Measurements from ENCODE around the gene SLC35G6.
"Not testable (repeated sequence)": the region's sequence is repeated elsewhere in the genome, so short reads cannot be mapped to it uniquely, and the experiment has no call there.

SLC35G6 gene

DNA sequence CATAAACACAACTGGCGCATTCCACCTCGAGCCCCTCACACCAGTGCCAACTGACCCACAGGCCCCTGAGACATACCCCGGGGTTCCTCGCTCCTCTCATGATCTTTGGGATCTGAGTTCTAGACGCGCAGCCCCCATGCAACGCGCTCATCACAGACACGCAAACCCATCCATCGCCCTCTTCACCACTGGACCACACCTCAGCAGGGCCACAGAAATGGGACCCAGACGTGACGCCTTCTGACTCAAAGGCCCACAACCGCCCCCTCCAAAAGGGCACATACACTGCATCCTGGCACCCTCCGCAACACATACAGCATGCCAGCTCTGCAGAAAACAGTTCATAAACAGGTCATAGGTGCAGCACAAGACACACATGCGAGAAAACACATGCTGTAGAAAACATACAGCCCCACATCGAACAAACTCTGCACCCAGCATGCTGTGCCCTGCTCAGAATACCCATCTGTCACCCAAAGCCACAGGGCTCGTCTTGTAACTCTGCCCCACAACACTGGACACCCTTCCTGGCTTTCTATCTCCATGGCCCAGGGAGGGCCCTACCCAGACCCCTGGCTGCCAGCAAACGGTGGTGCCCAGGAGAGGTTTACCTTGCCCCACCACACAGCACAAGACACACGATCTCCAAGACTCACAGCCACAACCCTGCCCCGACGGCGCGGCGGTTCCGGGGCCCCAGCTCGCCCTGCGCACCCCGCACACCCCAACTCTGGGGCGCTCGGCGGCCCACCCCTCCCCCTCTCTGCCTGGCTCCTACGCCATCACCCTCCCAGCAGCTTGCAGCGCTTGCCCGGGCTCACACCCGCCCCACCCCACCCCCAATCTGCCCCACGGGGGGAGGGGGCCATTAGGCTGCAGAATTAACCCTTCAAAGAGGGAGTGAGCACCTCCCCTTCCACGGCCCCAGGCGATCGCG, 2.7 kb upstream of the SLC35G6 start:
- Histone ChIP-seq H3K4me3 (ENCODE audit: low read depth in 1 of 5, low read length in 5 of 5) (peak overlapping the region; percentile 81 to 99 (median 87)), H3K4me1 (ENCODE audit: control insufficient read depth in 5 of 5, insufficient read depth in 5 of 5, low read length in 5 of 5) (peaks cover 14 to 73% (median 61%) of the 10 kb centered on the region in 5 donors), H3K9ac (ENCODE audit: low read length in 5 of 5) (peak overlapping the region; percentile 75 to 95 (median 83)), H3K27ac (ENCODE audit: low read depth, low read length) (peak overlapping the region; percentile 95), H3K27me3 (ENCODE audit: control insufficient read depth in 5 of 5, insufficient read depth in 4 of 5, low read length in 5 of 5) (no peaks in the 10 kb centered on the region), H3K36me3 (ENCODE audit: control insufficient read depth in 5 of 5, insufficient read depth in 5 of 5, low read length in 5 of 5) (no peaks in the 10 kb centered on the region), H3K9me3 (ENCODE audit: control insufficient read depth in 5 of 5, low read length in 5 of 5) (no peaks in the 10 kb centered on the region)

- Histone ChIP-seq H3K4me1 (ENCODE audit: control insufficient read depth in 5 of 5, insufficient read depth in 5 of 5, low read length in 5 of 5) (peaks cover 16 to 71% (median 59%) of the 10 kb centered on the region in 5 donors), H3K9me3 (ENCODE audit: control insufficient read depth in 5 of 5, low read length in 5 of 5) (no peaks in the 10 kb centered on the region), H3K9ac (ENCODE audit: low read length in 5 of 5) (peak within 1 kb of the TSS; percentile 83 to 95 (median 84)), H3K4me3 (ENCODE audit: low read depth in 1 of 5, low read length in 5 of 5) (peak within 1 kb of the TSS; percentile 81 to 99 (median 87)), H3K27ac (ENCODE audit: low read depth, low read length) (peak within 1 kb of the TSS; percentile 95), H3K36me3 (ENCODE audit: control insufficient read depth in 5 of 5, insufficient read depth in 5 of 5, low read length in 5 of 5) (no peaks in the 10 kb centered on the region), H3K27me3 (ENCODE audit: control insufficient read depth in 5 of 5, insufficient read depth in 4 of 5, low read length in 5 of 5) (no peaks in the 10 kb centered on the region)
Measured at GRCh38 chr17:7479213-7480088, 1.8 kb upstream of the SLC35G6 start, which contains the start of gene ZBTB4. Gene ZBTB4 (minus strand): TSS chr17:7479631. CDS start chr17:7466801, 12,830 bp downstream.

DNA sequence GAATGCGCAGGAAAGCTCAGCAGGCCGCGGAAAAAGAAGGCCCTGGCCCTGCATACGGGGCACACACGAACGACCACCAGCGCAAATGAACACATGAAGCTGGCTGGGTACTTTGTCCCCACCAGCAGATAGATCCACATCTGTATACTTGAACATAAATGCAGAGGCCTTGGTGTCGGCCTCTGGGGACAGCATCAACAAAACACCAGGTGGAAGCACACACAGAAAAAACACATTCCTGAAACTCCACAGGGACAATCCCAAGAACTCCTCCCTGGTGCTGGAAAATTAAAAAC, 1.2 kb upstream of the SLC35G6 start:
- Histone ChIP-seq H3K4me1 (ENCODE audit: control insufficient read depth in 5 of 5, insufficient read depth in 5 of 5, low read length in 5 of 5) (peaks cover 17 to 67% (median 60%) of the 10 kb centered on the region in 5 donors), H3K36me3 (ENCODE audit: control insufficient read depth in 5 of 5, insufficient read depth in 5 of 5, low read length in 5 of 5) (no peaks in the 10 kb centered on the region), H3K27me3 (ENCODE audit: control insufficient read depth in 5 of 5, insufficient read depth in 4 of 5, low read length in 5 of 5) (no peaks in the 10 kb centered on the region), H3K9ac (ENCODE audit: low read length in 5 of 5) (peak overlapping the region; percentile 60 to 88 (median 77)), H3K4me3 (ENCODE audit: low read depth in 1 of 5, low read length in 5 of 5) (peak overlapping the region; percentile 69 to 86 (median 79)), H3K9me3 (ENCODE audit: control insufficient read depth in 5 of 5, low read length in 5 of 5) (no peaks in the 10 kb centered on the region), H3K27ac (ENCODE audit: low read depth, low read length) (peak overlapping the region; percentile 94)

- Histone ChIP-seq H3K27ac (ENCODE audit: low read depth, low read length) (peak overlapping the region; percentile 99), H3K4me1 (ENCODE audit: control insufficient read depth in 5 of 5, insufficient read depth in 5 of 5, low read length in 5 of 5) (peaks cover 8 to 66% (median 60%) of the 10 kb centered on the region in 5 donors)
- not testable (repeated sequence) for H3K9me3 ChIP-seq (ENCODE audit: control insufficient read depth in 5 of 5, low read length in 5 of 5); H3K36me3 ChIP-seq (ENCODE audit: control insufficient read depth in 5 of 5, insufficient read depth in 5 of 5, low read length in 5 of 5); H3K9ac ChIP-seq (ENCODE audit: low read length in 5 of 5); H3K4me3 ChIP-seq (ENCODE audit: low read depth in 1 of 5, low read length in 5 of 5); H3K27me3 ChIP-seq (ENCODE audit: control insufficient read depth in 5 of 5, insufficient read depth in 4 of 5, low read length in 5 of 5)
Measured at GRCh38 chr17:7481842-7482741, 846 bp downstream of the SLC35G6 start.

GRCh38 chr17:7482742-7483088, 1.5 kb downstream of the SLC35G6 start:
- H3K27ac ChIP-seq (ENCODE audit: low read depth, low read length) = peak overlapping the region; percentile 99
- H3K36me3 ChIP-seq (ENCODE audit: control insufficient read depth in 5 of 5, insufficient read depth in 5 of 5, low read length in 5 of 5); H3K9me3 ChIP-seq (ENCODE audit: control insufficient read depth in 5 of 5, low read length in 5 of 5); H3K27me3 ChIP-seq (ENCODE audit: control insufficient read depth in 5 of 5, insufficient read depth in 4 of 5, low read length in 5 of 5): not testable (repeated sequence)
- H3K4me3 ChIP-seq (ENCODE audit: low read depth in 1 of 5, low read length in 5 of 5) = peak overlapping the region in 4 of 5 donors; percentile 70 to 88 (median 78)
- H3K4me1 ChIP-seq (ENCODE audit: control insufficient read depth in 5 of 5, insufficient read depth in 5 of 5, low read length in 5 of 5) = peaks cover 14 to 66% (median 60%) of the 10 kb centered on the region in 5 donors
- H3K9ac ChIP-seq (ENCODE audit: low read length in 5 of 5) = peak overlapping the region in 4 of 5 donors; percentile 77 to 95 (median 90)

DNA sequence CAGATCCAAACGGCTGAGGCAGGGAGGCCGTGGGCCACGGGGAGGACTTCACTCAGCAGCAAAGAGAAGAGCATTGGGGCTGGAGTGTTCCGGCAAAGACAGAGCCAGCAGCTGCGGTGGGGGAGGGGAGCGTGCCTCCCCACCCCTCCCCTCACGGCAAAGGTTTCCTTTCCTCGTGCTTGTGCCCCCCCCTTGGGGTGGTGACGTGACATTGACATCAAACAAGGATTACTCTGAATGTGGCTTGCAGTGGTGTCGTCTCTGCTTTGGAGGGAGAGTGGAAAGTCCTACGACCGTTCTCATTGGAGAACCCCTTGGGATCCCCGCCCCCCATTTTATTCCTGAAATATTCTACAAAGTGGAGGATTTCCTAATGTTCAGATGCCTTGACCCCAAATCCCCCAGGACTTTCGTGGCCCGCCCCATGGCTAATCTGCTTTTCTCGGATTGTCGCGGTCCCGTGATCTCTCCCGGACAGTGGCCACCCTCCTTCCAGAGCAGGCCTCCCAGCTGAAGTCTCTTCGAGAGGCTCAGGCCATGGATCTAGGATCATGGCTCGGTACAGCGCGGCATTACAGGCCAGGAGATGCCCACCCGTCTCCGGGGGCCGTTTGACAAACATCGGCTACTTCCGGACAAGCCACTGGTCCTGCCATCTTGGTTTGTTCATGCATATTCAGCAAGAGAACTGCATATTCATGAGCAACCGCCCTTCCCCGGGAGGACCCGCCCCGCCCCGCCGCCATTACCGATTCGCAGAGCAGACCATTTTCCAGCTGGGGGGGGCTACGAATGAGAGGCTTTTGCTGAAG, 2.2 kb downstream of the SLC35G6 start:
- H3K27me3 ChIP-seq (ENCODE audit: control insufficient read depth in 5 of 5, insufficient read depth in 4 of 5, low read length in 5 of 5) = no peaks in the 10 kb centered on the region
- H3K4me1 ChIP-seq (ENCODE audit: control insufficient read depth in 5 of 5, insufficient read depth in 5 of 5, low read length in 5 of 5) = peaks cover 14 to 60% (median 57%) of the 10 kb centered on the region in 5 donors
- H3K4me3 ChIP-seq (ENCODE audit: low read depth in 1 of 5, low read length in 5 of 5) = peak overlapping the region; percentile 70 to 88 (median 82)
- peak overlapping the region; percentile 99 for H3K27ac ChIP-seq (ENCODE audit: low read depth, low read length)
- peak overlapping the region; percentile 77 to 95 (median 90) for H3K9ac ChIP-seq (ENCODE audit: low read length in 5 of 5)
- H3K9me3 ChIP-seq (ENCODE audit: control insufficient read depth in 5 of 5, low read length in 5 of 5) = no peaks in the 10 kb centered on the region
- H3K36me3 ChIP-seq (ENCODE audit: control insufficient read depth in 5 of 5, insufficient read depth in 5 of 5, low read length in 5 of 5) = no peaks in the 10 kb centered on the region

DNA sequence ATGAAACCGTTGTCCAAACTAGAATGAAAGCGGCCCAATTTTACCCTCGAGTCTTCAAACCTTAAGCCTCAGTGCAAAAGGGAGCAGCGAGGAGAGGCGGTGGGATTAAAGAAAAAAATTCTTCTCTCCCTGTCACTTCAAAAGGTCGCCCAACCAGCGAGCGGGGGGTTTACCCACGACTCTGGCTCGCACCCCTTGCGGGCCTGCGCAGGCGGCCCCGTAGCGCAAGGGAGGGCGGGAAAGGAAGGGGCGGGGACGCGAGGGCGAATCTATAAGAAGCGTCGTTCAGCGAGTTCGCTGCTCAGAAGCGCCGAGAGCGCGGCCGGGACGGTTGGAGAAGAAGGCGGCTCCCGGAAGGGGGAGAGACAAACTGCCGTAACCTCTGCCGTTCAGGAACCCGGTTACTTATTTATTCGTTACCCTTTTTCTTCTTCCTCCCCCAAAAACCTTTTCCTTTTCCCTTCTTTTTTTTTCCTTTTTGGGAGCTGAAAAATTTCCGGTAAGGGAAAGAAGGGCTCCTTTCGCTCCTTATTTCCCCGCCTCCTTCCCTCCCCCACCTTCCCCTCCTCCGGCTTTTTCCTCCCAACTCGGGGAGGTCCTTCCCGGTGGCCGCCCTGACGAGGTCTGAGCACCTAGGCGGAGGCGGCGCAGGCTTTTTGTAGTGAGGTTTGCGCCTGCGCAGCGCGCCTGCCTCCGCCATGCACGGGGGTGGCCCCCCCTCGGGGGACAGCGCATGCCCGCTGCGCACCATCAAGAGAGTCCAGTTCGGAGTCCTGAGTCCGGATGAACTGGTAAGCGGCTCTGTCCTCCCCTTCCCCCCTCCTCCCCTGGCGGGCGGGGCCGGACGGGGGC, 3.0 kb downstream of the SLC35G6 start, which contains the start of gene POLR2A:
TSS of gene POLR2A (plus strand) at position 300 of the 852 bp plus-strand sequence.
- no peaks in the 10 kb centered on the region for H3K9me3 ChIP-seq (ENCODE audit: control insufficient read depth in 5 of 5, low read length in 5 of 5)
- peak within 1 kb of the TSS; percentile 70 to 88 (median 82) for H3K4me3 ChIP-seq (ENCODE audit: low read depth in 1 of 5, low read length in 5 of 5)
- peaks cover 14 to 64% (median 61%) of the 10 kb centered on the region in 5 donors for H3K4me1 ChIP-seq (ENCODE audit: control insufficient read depth in 5 of 5, insufficient read depth in 5 of 5, low read length in 5 of 5)
- peak within 1 kb of the TSS; percentile 99 for H3K27ac ChIP-seq (ENCODE audit: low read depth, low read length)
- H3K36me3 ChIP-seq (ENCODE audit: control insufficient read depth in 5 of 5, insufficient read depth in 5 of 5, low read length in 5 of 5) = no peaks in the 10 kb centered on the region
- H3K27me3 ChIP-seq (ENCODE audit: control insufficient read depth in 5 of 5, insufficient read depth in 4 of 5, low read length in 5 of 5) = no peaks in the 10 kb centered on the region
- H3K9ac ChIP-seq (ENCODE audit: low read length in 5 of 5) = peak within 1 kb of the TSS; percentile 79 to 95 (median 90)

- H3K27ac ChIP-seq (ENCODE audit: low read depth, low read length) = peak overlapping the region; percentile 99
- H3K9ac ChIP-seq (ENCODE audit: low read length in 5 of 5) = peak overlapping the region; percentile 62 to 94 (median 79)
- peaks cover 14 to 66% (median 62%) of the 10 kb centered on the region in 5 donors for H3K4me1 ChIP-seq (ENCODE audit: control insufficient read depth in 5 of 5, insufficient read depth in 5 of 5, low read length in 5 of 5)
- no peaks in the 10 kb centered on the region for H3K27me3 ChIP-seq (ENCODE audit: control insufficient read depth in 5 of 5, insufficient read depth in 4 of 5, low read length in 5 of 5)
- H3K36me3 ChIP-seq (ENCODE audit: control insufficient read depth in 5 of 5, insufficient read depth in 5 of 5, low read length in 5 of 5) = peaks cover 0 to 3% (median 0%) of the 10 kb centered on the region in 5 donors
- H3K4me3 ChIP-seq (ENCODE audit: low read depth in 1 of 5, low read length in 5 of 5) = peak overlapping the region; percentile 67 to 84 (median 70)
- H3K9me3 ChIP-seq (ENCODE audit: control insufficient read depth in 5 of 5, low read length in 5 of 5) = no peaks in the 10 kb centered on the region
Measured at GRCh38 chr17:7484919-7485377, 3.7 kb downstream of the SLC35G6 start.

Data from subcutaneous abdominal adipose tissue (tissue), 5 donors.